ENCODE measurements around the gene METTL24. TPM values are rescaled to one million over a fixed set of nuclear protein-coding genes. Genes with fewer than 3 reads are reported as not detected.
"Not testable (repeated sequence)": the region's sequence is repeated elsewhere in the genome, so short reads cannot be mapped to it uniquely, and the experiment has no call there.

Gene METTL24
- total RNA-seq, 1 donor from 2014 or later = not detected

- intact Hi-C loops (cut with micrococcal nuclease) = no loop called here
- H3K9me3 Mint-ChIP-seq = no peaks in the 10 kb centered on the region
- no peaks in the 10 kb centered on the region for H3K27me3 Mint-ChIP-seq
- DNase-seq = no peak
- no peak overlapping the region for H3K4me3 Mint-ChIP-seq
- H3K27ac Mint-ChIP-seq = no peak overlapping the region
- H3K36me3 Mint-ChIP-seq (ENCODE audit: low read depth) = no peaks in the 10 kb centered on the region
- no peaks in the 10 kb centered on the region for H3K4me1 Mint-ChIP-seq
These were observed 35.3 kb downstream of the METTL24 start for GRCh38 chr6:110322874-110323242.

DNA sequence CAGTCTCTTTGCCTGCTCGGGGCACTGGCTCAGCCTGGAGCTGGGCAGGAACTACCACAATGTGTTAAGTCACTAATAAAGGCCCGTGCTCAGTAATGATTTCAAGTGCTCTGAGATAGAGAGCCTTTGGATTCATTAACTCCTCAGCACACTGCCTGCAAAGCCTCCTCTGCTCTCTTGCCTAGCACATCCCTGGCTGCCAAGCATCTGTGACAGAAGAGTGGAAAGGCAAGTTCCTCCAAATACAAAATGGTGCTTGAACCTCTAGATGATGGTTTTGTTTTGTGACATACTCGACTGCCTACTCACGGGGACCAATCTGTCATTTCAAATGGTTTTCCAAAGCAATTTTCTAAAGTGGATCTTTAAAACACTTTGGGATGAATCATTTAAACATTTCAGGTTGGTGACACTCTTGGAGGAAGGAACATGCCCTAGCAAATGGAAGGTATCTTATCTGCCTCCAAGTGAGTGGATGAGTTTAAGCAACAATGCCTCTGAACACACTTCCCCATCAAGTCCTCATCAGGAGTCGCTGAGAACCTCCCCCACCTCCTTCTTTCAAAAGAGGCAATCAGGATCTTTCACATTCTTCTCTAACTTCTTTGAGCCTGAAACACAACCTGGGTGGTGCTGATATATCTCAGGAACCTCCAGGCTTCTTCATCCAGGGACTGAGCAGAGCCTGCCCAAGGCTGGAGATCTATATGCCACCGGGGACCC lies 35.8 kb downstream of the METTL24 start:
- intact Hi-C loops (cut with micrococcal nuclease) = no loop called here
- H3K27me3 Mint-ChIP-seq = no peaks in the 10 kb centered on the region
- no peak overlapping the region for H3K4me3 Mint-ChIP-seq
- no peaks in the 10 kb centered on the region for H3K4me1 Mint-ChIP-seq
- H3K27ac Mint-ChIP-seq = no peak overlapping the region
- no peak for DNase-seq
- H3K9me3 Mint-ChIP-seq = no peaks in the 10 kb centered on the region
- H3K36me3 Mint-ChIP-seq (ENCODE audit: low read depth) = no peaks in the 10 kb centered on the region

DNA sequence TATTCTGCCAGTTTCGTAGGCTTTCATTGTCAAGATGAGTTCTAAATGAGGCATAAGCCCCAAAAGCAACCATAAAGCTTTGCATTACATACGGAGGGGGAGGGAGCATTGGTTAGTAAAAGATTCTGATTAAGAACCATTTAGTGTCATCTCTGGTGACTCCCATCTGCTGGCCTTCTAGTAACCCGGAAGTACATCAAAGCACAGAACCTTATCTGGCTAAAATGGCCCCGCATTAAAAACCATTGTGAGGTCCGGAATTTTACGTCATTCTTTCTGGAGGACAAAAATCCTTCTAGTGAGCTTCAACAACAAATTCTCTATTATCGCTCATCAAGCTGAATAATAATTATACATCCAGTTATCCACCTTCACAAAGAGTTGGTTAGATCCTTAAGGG lies 37.8 kb downstream of the METTL24 start:
- H3K36me3 Mint-ChIP-seq (ENCODE audit: low read depth) = no peaks in the 10 kb centered on the region
- DNase-seq = no peak
- H3K4me1 Mint-ChIP-seq = no peaks in the 10 kb centered on the region
- no peaks in the 10 kb centered on the region for H3K9me3 Mint-ChIP-seq
- H3K4me3 Mint-ChIP-seq = no peak overlapping the region
- H3K27me3 Mint-ChIP-seq = no peaks in the 10 kb centered on the region
- intact Hi-C loops (cut with micrococcal nuclease) = no loop called here
- no peak overlapping the region for H3K27ac Mint-ChIP-seq

- Mint-ChIP-seq H3K27me3 (no peaks in the 10 kb centered on the region), H3K4me1 (no peaks in the 10 kb centered on the region), H3K9me3 (no peaks in the 10 kb centered on the region), H3K27ac (no peak overlapping the region), H3K4me3 (no peak overlapping the region), H3K36me3 (ENCODE audit: low read depth) (no peaks in the 10 kb centered on the region)
- intact Hi-C loops (cut with micrococcal nuclease) = no loop called here
- no peak for DNase-seq
These were observed 38.3 kb downstream of the METTL24 start for GRCh38 chr6:110319843-110320242.

DNA sequence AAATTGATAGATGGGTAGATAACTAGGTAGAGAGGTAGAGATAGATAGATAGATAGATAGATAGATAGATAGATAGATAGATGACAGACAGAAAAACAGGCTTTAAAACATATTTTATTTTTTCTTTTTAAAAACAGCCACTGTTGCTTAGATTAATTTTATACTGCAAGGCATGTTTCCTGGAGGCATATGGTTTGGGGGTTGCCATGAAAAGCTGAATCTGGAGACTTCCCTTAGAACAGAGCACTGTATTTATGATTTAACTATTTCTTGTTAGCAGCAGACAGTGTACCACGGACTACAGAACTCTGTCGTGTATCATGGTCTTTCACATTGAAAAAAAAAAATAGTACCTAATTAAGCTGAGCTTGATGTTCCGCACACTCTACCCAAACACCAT lies 38.8 kb downstream of the METTL24 start:
- Mint-ChIP-seq H3K4me3 (no peak overlapping the region), H3K27ac (no peak overlapping the region)

GRCh38 chr6:110318971-110319370 lies 39.2 kb downstream of the METTL24 start:
- H3K4me1 Mint-ChIP-seq = no peaks in the 10 kb centered on the region
- no peaks in the 10 kb centered on the region for H3K36me3 Mint-ChIP-seq (ENCODE audit: low read depth)
- intact Hi-C loops (cut with micrococcal nuclease) = no loop called here
- H3K4me3 Mint-ChIP-seq = no peak overlapping the region
- no peak overlapping the region for H3K27ac Mint-ChIP-seq
- H3K27me3 Mint-ChIP-seq = peaks cover under 1% of the 10 kb centered on the region
- H3K9me3 Mint-ChIP-seq = no peaks in the 10 kb centered on the region
- DNase-seq = no peak

More for the DNA sequence above, 38.8 kb downstream of the METTL24 start:
- intact Hi-C loops (cut with micrococcal nuclease) = no loop called here
- Mint-ChIP-seq H3K36me3 (ENCODE audit: low read depth) (no peaks in the 10 kb centered on the region), H3K4me1 (no peaks in the 10 kb centered on the region), H3K9me3 (no peaks in the 10 kb centered on the region), H3K27me3 (no peaks in the 10 kb centered on the region)
- no peak for DNase-seq

DNA sequence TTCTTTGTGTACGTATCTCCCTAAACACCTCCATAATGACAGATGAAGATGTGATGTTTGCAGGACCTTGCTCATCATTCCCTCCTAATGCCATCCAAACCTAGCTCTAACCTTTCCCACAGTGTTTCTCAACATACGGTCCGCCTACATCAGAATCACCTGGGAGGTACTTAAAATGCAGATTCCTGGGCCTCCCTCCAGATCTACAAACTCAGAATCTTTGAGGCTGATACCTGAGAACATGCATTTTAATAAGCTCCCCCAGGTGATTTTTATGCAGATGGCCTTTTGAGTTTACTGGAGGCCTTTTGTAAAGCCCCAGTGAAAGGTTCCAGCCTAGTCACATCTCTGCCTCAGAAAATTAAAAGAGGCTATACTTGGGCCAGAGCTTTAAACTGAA lies 40.5 kb downstream of the METTL24 start:
- H3K9me3 Mint-ChIP-seq = no peaks in the 10 kb centered on the region
- no peaks in the 10 kb centered on the region for H3K36me3 Mint-ChIP-seq (ENCODE audit: low read depth)
- intact Hi-C loops (cut with micrococcal nuclease) = no loop called here
- DNase-seq = no peak
- H3K4me1 Mint-ChIP-seq = no peaks in the 10 kb centered on the region
- no peak overlapping the region for H3K27ac Mint-ChIP-seq
- H3K4me3 Mint-ChIP-seq = no peak overlapping the region
- peaks cover 2% of the 10 kb centered on the region for H3K27me3 Mint-ChIP-seq

GRCh38 chr6:110317189-110317588 lies 41.0 kb downstream of the METTL24 start:
- no peak overlapping the region for H3K4me3 Mint-ChIP-seq
- no peaks in the 10 kb centered on the region for H3K36me3 Mint-ChIP-seq (ENCODE audit: low read depth)
- H3K4me1 Mint-ChIP-seq = no peaks in the 10 kb centered on the region
- no peaks in the 10 kb centered on the region for H3K9me3 Mint-ChIP-seq
- DNase-seq = peak; percentile 50
- intact Hi-C loops (cut with micrococcal nuclease) = no loop called here
- no peak overlapping the region for H3K27ac Mint-ChIP-seq
- H3K27me3 Mint-ChIP-seq = peaks cover 2% of the 10 kb centered on the region

- Mint-ChIP-seq H3K27me3 (peaks cover 2% of the 10 kb centered on the region), H3K9me3 (no peaks in the 10 kb centered on the region), H3K27ac (no peak overlapping the region), H3K36me3 (ENCODE audit: low read depth) (no peaks in the 10 kb centered on the region), H3K4me3 (no peak overlapping the region), H3K4me1 (no peaks in the 10 kb centered on the region)
- DNase-seq = peak; percentile 36
- intact Hi-C loops (cut with micrococcal nuclease) = no loop called here
These were observed 42.2 kb downstream of the METTL24 start for GRCh38 chr6:110315869-110316398.

GRCh38 chr6:110315207-110315868 lies 42.8 kb downstream of the METTL24 start:
- H3K36me3 Mint-ChIP-seq (ENCODE audit: low read depth) = no peaks in the 10 kb centered on the region
- H3K4me1 Mint-ChIP-seq = no peaks in the 10 kb centered on the region
- peaks cover 4% of the 10 kb centered on the region for H3K27me3 Mint-ChIP-seq
- intact Hi-C loops (cut with micrococcal nuclease) = no loop called here
- no peaks in the 10 kb centered on the region for H3K9me3 Mint-ChIP-seq
- H3K27ac Mint-ChIP-seq = no peak overlapping the region
- no peak overlapping the region for H3K4me3 Mint-ChIP-seq
- peak; percentile 33 for DNase-seq

DNA sequence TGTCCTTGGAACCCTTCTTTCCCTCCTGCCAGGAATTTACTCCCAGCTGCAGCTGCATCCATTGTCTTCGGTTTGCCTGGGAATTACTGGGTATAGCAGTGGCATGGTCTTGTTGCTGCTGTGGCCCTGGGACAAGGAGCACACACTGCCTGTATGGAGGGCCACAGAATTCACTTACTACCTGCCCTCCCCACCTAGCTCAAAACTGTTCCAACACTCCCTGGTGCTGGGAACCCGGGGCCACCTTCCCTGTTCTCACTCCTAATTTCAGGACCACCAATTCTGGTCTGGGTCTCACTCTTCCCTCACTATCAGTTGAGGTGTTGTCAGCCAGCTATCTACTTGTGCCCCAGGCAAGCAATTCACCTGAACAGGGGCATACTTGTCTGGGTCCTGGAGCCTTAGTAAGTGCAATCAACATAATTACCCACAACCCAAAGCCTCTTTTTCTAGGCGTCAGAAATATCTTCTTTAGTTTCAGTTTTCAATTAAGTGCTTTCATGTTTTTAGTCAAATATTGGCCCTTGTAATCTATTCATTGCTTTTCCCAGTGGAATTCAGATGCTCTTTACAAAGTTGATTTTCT lies 47.2 kb downstream of the METTL24 start:
- DNase-seq = peak; percentile 28
- peaks cover 13% of the 10 kb centered on the region for H3K27me3 Mint-ChIP-seq

DNA sequence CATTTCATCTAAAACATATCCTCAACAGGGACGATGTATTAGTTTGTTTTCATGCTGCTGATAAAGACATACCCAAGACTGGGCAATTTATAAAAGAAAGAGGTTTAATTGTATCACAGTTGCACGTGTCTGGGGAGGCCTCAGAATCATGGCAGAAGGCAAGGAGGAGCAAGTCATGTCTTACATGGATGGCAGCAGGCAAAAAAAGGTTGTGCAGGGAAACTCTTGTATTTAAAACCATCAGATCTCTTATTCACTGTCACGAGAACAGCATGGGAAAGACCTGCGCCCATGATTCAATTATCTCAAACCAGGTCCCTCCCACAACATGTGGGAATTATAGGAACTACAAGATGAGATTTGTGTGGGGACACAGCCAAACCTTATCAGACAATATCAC lies 48.7 kb downstream of the METTL24 start:
- H3K27me3 Mint-ChIP-seq = peaks cover 13% of the 10 kb centered on the region
- H3K4me1 Mint-ChIP-seq; H3K9me3 Mint-ChIP-seq; H3K36me3 Mint-ChIP-seq (ENCODE audit: low read depth); H3K4me3 Mint-ChIP-seq; intact Hi-C loops (cut with micrococcal nuclease); H3K27ac Mint-ChIP-seq: not testable (repeated sequence)
- peak; percentile 29 for DNase-seq

More for the DNA sequence above, 47.2 kb downstream of the METTL24 start:
- H3K9me3 Mint-ChIP-seq = no peaks in the 10 kb centered on the region
- H3K4me3 Mint-ChIP-seq = no peak overlapping the region
- no peaks in the 10 kb centered on the region for H3K36me3 Mint-ChIP-seq (ENCODE audit: low read depth)
- no peaks in the 10 kb centered on the region for H3K4me1 Mint-ChIP-seq
- intact Hi-C loops (cut with micrococcal nuclease) = no loop called here
- no peak overlapping the region for H3K27ac Mint-ChIP-seq

DNA sequence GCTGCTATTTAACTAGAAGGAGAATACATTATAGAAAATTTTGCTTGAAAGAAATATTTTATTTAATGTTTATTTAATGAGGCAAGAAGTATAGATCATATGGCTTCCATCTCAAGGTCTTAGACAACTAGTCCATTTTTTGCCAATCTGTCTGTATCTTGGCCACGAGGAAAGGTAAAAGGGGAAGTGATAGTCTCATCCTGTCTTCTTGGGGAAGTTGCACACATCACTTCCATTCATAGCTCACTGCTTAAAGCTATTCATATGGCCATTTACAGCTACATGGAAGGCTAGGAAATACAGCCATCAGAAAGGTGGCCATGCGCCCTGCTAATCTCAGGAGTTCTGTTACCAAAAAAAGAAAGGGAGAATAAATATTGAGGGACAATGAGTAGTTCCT lies 50.8 kb downstream of the METTL24 start:
- DNase-seq = peak; percentile 31
- intact Hi-C loops (cut with micrococcal nuclease) = no loop called here
- no peaks in the 10 kb centered on the region for H3K4me1 Mint-ChIP-seq
- no peak overlapping the region for H3K27ac Mint-ChIP-seq
- H3K4me3 Mint-ChIP-seq = no peak overlapping the region
- H3K36me3 Mint-ChIP-seq (ENCODE audit: low read depth) = no peaks in the 10 kb centered on the region
- H3K9me3 Mint-ChIP-seq = peaks cover 4% of the 10 kb centered on the region
- peaks cover 11% of the 10 kb centered on the region for H3K27me3 Mint-ChIP-seq

GRCh38 chr6:110305832-110306231 lies 52.3 kb downstream of the METTL24 start:
- intact Hi-C loops (cut with micrococcal nuclease); H3K27ac Mint-ChIP-seq; H3K4me1 Mint-ChIP-seq; DNase-seq; H3K36me3 Mint-ChIP-seq (ENCODE audit: low read depth); H3K4me3 Mint-ChIP-seq; H3K9me3 Mint-ChIP-seq: not testable (repeated sequence)
- H3K27me3 Mint-ChIP-seq = peaks cover 14% of the 10 kb centered on the region
